OCI-LY7 (cell line): Measurements from ENCODE around the gene KCNN1. TPM values are rescaled to one million over a fixed set of nuclear protein-coding genes. Genes with fewer than 3 reads are reported as not detected.

Source experiments
- BruUV-seq: library from RNA; stranded (reverse); fragments of 400-500 nt; replicated peaks from 2 replicates; lab custom pipeline; 2021; lab: Mats Ljungman, UMichigan
- CTCF ChIA-PET: fragments of 300-600 bp; sonication (Branson Sonifier 250); formaldehyde crosslinking; loops from one replicate; lab custom pipeline; 2022; ENCODE audit warnings: antibody characterized with exemption; ENCODE audit not compliant: unreplicated experiment; lab: Charles Lee
- POLR2A ChIA-PET: fragments of 300-600 bp; sonication (Branson Sonifier 250); formaldehyde crosslinking; loops from one replicate; lab custom pipeline; 2022; ENCODE audit warnings: antibody characterized with exemption; lab: Charles Lee
- DNase-seq: peaks from one replicate; pipeline ENCODE4 v3.0.0-alpha.2; 2015; ENCODE audit warnings: low spot score
- H2AFZ ChIP-seq: fragments of 200-600 bp; sonication (generic), shearing (Covaris generic); 2 replicates; pipeline ENCODE4 v1.6.1; 2014; ENCODE audit warnings: mild to moderate bottlenecking, antibody characterized with exemption, low read length, moderate library complexity
- H3K27ac ChIP-seq: fragments of 200-600 bp; sonication (generic); 2 replicates; pipeline ENCODE4 v1.5.1; 2014; ENCODE audit warnings: mixed run types, low read depth, mild to moderate bottlenecking, moderate library complexity, low read length, inconsistent platforms; ENCODE audit not compliant: poor library complexity, severe bottlenecking
- H3K36me3 ChIP-seq: fragments of 200-600 bp; sonication (generic); 2 replicates; pipeline ENCODE4 v1.6.1; 2014; ENCODE audit warnings: mild to moderate bottlenecking, antibody characterized with exemption, low read length, moderate library complexity, mixed read lengths; ENCODE audit not compliant: insufficient read depth
- H3K4me1 ChIP-seq: fragments of 200-600 bp; sonication (generic); 2 replicates; pipeline ENCODE4 v1.5.1; 2014; ENCODE audit warnings: mild to moderate bottlenecking, low read length; ENCODE audit not compliant: insufficient read depth, poor library complexity, severe bottlenecking
- H3K4me2 ChIP-seq: fragments of 200-600 bp; sonication (generic); 2 replicates; pipeline ENCODE4 v1.6.1; 2014; ENCODE audit warnings: mild to moderate bottlenecking, low read length
- H3K4me3 ChIP-seq: fragments of 200-600 bp; sonication (generic); 2 replicates; pipeline ENCODE4 v1.5.1; 2014; ENCODE audit warnings: mild to moderate bottlenecking, low read depth, low read length; ENCODE audit not compliant: poor library complexity, severe bottlenecking
- H3K79me2 ChIP-seq: fragments of 200-600 bp; sonication (generic); 2 replicates; pipeline ENCODE4 v1.6.1; 2016; ENCODE audit warnings: low read depth, mild to moderate bottlenecking, low read length, moderate library complexity, mixed read lengths; ENCODE audit not compliant: insufficient read depth
- H3K9me2 ChIP-seq: fragments of 200-600 bp; sonication (generic); 2 replicates; pipeline ENCODE4 v1.6.1; 2016; ENCODE audit warnings: mild to moderate bottlenecking, low read length, mixed read lengths; ENCODE audit not compliant: insufficient read depth
- H3K9me3 ChIP-seq: fragments of 200-600 bp; sonication (generic); 2 replicates; pipeline ENCODE4 v1.6.1; 2014; ENCODE audit warnings: mild to moderate bottlenecking, mixed run types, low read length, mixed read lengths
- H4K20me1 ChIP-seq: fragments of 200-600 bp; sonication (generic); 2 replicates; pipeline ENCODE4 v1.6.1; 2014; ENCODE audit warnings: mild to moderate bottlenecking, antibody characterized with exemption, low read length, moderate library complexity, mixed read lengths; ENCODE audit not compliant: insufficient read depth
- CTCF ChIP-seq: fragments of 200-600 bp; sonication (generic); conservative IDR thresholded peaks from 2 replicates; pipeline ENCODE4 v1.5.1; 2014; ENCODE audit warnings: mild to moderate bottlenecking, antibody characterized with exemption, low read length, moderate library complexity, mixed read lengths
- EZH2phosphoT487 ChIP-seq: fragments of 200-600 bp; sonication (generic); IDR thresholded peaks from 2 replicates; pipeline ENCODE4 v1.6.1; 2018; ENCODE audit warnings: low read depth, borderline replicate concordance, mild to moderate bottlenecking, mixed run types, antibody characterized with exemption, low read length, moderate library complexity, mixed read lengths
- intact Hi-C: fragments of 100-400 bp; cut with micrococcal nuclease; formaldehyde crosslinking; loops from one replicate; pipeline ENCODE4 v1.10.0; 2022; ENCODE audit not compliant: unreplicated experiment
- total RNA-seq, 2 experiments: library from RNA; depleted of rRNA in 1 of 2; stranded (reverse); fragments of >200 nt in 1 of 2; shearing (Covaris generic) in 1 of 2; gene quantifications; 2 replicates each; pipeline ENCODE4 v1.2.3, GENCODE V29; 2014 to 2022

The KCNN1 gene
- total RNA-seq, 2 experiments from 2014 or later, result 0.57 to 1.1 TPM

DNA sequence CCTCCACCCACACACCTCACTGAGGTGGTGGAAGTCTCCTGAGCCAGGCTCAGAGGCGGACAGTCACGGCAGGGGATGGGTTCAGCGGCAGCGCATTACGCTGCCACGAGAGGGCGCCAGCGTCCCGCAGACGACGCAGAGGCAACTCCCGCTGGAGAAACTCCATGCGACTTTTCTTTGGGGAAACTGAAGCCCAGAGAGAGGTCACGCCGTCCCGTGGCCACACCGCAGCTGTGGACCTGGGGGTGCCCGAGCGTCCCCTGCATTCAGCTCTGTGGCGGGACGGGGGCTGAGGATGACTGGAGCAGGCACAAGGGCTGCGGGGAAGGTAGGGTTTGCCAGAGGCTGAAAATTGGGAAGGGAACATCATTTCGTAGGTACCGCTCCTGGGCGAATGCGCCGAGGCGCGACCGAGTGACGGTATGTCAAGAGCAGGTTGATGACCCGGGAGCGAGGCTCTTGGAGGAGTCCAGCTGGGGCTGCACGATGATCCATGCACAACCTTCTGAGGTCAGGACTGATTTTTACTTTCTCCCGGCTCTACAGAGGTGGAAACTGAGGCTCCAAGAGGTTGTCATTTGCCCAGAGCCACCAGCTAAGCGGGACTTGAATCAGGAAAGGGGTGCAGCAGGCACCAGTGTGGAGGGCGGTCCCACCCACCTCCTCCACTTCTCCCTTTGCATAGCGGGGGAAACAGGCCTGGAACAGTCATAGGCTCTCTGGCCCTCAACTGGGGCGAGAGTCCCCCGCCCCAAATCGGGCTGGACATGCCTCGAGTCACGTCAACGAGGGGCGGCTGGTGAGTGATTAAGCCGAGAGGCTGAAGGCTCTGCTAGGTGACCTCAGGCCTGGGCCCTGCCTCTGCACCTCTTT, 40.4 kb downstream of the KCNN1 start:
- no peak overlapping the region for H2AFZ ChIP-seq
- DNase-seq, result peak; percentile 82
- H3K27ac ChIP-seq, result peak overlapping the region; percentile 59
- no peak for TF ChIP-seq EZH2phosphoT487
- TF ChIP-seq CTCF, result peak; percentile 98
- peak overlapping the region; percentile 89 for H3K4me2 ChIP-seq
- no TSS peak for BruUV-seq
- H3K4me1 ChIP-seq, result peaks cover 21% of the 10 kb centered on the region
- H3K9me2 ChIP-seq, result no peaks in the 10 kb centered on the region
- no peaks in the 10 kb centered on the region for H4K20me1 ChIP-seq
- POLR2A ChIA-PET, result no interaction called here
- no peaks in the 10 kb centered on the region for H3K9me3 ChIP-seq
- intact Hi-C loops, result loop anchor here (1.0 to 5.0 kb wide), 3 partner anchors 51 to 160 kb away; partner anchors contain the start of gene PIK3R2
- H3K36me3 ChIP-seq, result peaks cover 33% of the 10 kb centered on the region
- peaks cover 2% of the 10 kb centered on the region; the same call in 1 of the 2 replicates for H3K79me2 ChIP-seq
- H3K4me3 ChIP-seq, result peak overlapping the region; percentile 59
- CTCF ChIA-PET, result interaction anchor here (1.0 kb wide), 1 partner anchor 49 kb away, joined by 3 read pairs; no protein-coding TSS in a partner anchor

GRCh38 chr19:18007917-18008673, 41.2 kb downstream of the KCNN1 start, which contains the start of gene ARRDC2:
Gene ARRDC2, plus strand, starts transcription at chr19:18008170. Its CDS starts 141 bp downstream, at chr19:18008311.
- Histone ChIP-seq H3K79me2 (no peaks in the 10 kb centered on the region), H3K4me1 (peaks cover 18% of the 10 kb centered on the region), H3K9me3 (no peaks in the 10 kb centered on the region), H3K4me2 (peak within 1 kb of the TSS; percentile 89), H2AFZ (peak within 1 kb of the TSS; percentile 66), H3K9me2 (no peaks in the 10 kb centered on the region), H3K4me3 (peak within 1 kb of the TSS; percentile 65), H4K20me1 (no peaks in the 10 kb centered on the region), H3K27ac (peak within 1 kb of the TSS; percentile 59), H3K36me3 (peaks cover 41% of the 10 kb centered on the region)
- peak; percentile 96 for DNase-seq
- ChIA-PET POLR2A (interaction anchor here (0.6 kb wide), 1 partner anchor 84 kb away, joined by 4 read pairs; no protein-coding TSS in a partner anchor), CTCF (interaction anchor here (0.6 to 1.0 kb wide), 3 partner anchors 49 to 329 kb away, joined by 3 to 4 read pairs (median 4); partner anchors contain the start of gene IL12RB1)
- intact Hi-C loops, result loop anchor here (1.0 to 5.0 kb wide), 3 partner anchors 50 to 159 kb away; partner anchors contain the start of gene PIK3R2
- TF ChIP-seq CTCF (no peak), EZH2phosphoT487 (no peak)
- BruUV-seq, result no TSS peak
